Cardiac muscle cell (in vitro differentiated cells and primary cell): ENCODE measurements around the gene SPIRE2. TPM values are rescaled to one million over a fixed set of nuclear protein-coding genes. Genes with fewer than 3 reads are reported as not detected.

ENCODE experiments used
- DNase-seq, 2 donors: peaks; one replicate each; pipeline versions ENCODE4 v3.0.0 to v3.0.0-alpha.2; 2010 to 2017; ENCODE audit warnings: low read depth in 1 of 2, low spot score in 1 of 2
- H3K27ac ChIP-seq: fragments of 200-600 bp; sonication (generic); 2 replicates; pipeline ENCODE4 v1.5.1; 2016
- H3K27me3 ChIP-seq: fragments of 200-600 bp; sonication (generic); 2 replicates; pipeline ENCODE4 v1.6.0; 2016; ENCODE audit warnings: control low read depth
- H3K36me3 ChIP-seq: fragments of 200-600 bp; sonication (generic); 2 replicates; pipeline ENCODE4 v1.5.1; 2016; ENCODE audit warnings: control low read depth
- H3K4me1 ChIP-seq: fragments of 200-600 bp; sonication (generic); 2 replicates; pipeline ENCODE4 v1.8.1; 2017; ENCODE audit warnings: low read depth, mild to moderate bottlenecking, mixed run types
- H3K4me3 ChIP-seq: fragments of 200-600 bp; sonication (generic); 2 replicates; pipeline ENCODE4 v1.5.1; 2016; ENCODE audit warnings: mild to moderate bottlenecking
- H3K9me3 ChIP-seq: fragments of 200-600 bp; sonication (generic); 2 replicates; pipeline ENCODE4 v1.5.1; 2017; ENCODE audit warnings: low read depth, mild to moderate bottlenecking, control low read depth
- polyA plus RNA-seq: library from polyadenylated mRNA; unstranded; fragments of >200 nt; fragmentation: Nextera tagmentation; extraction: Ambion mirVana; gene quantifications from 2 replicates; pipeline ENCODE4 v1.2.1, GENCODE V29; 2016
- total RNA-seq: library from RNA; depleted of rRNA; stranded (reverse); fragments of >200 nt; gene quantifications from 2 replicates; pipeline ENCODE4 v1.2.3, GENCODE V29; 2016
- TF ChIP-seq, protein P1 (sequence below): IDR thresholded peaks from 2 replicates; pipeline ENCODE4 v1.5.1; 2012; ENCODE audit warnings: low read depth, mild to moderate bottlenecking, low read length

SPIRE2 gene
- total and polyA plus RNA-seq, 2 experiments from 2014 or later = 3.8 to 7.8 TPM

DNA sequence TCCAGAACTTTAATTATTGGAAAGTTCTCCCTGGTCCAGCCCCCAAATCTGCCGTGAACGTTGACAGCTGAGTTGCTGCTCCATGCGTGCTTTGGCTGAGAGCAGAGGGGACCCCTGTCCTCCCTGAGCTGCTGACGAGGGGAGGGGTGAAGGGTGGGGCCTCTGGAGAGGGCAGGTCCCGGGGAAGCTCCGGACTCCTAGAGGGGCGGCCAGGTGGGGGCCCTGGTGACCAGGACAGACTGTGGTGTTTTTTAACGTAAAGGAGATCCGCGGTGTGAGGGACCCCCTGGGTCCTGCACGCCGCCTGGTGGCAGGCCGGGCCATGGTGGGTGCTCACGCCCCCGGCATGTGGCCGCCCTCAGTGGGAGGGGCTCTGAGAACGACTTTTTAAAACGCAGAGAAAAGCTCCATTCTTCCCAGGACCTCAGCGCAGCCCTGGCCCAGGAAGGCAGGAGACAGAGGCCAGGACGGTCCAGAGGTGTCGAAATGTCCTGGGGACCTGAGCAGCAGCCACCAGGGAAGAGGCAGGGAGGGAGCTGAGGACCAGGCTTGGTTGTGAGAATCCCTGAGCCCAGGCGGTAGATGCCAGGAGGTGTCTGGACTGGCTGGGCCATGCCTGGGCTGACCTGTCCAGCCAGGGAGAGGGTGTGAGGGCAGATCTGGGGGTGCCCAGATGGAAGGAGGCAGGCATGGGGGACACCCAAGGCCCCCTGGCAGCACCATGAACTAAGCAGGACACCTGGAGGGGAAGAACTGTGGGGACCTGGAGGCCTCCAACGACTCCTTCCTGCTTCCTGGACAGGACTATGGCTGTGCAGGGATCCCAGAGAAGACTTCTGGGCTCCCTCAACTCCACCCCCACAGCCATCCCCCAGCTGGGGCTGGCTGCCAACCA is 90.4 kb downstream of the SPIRE2 start, which contains the start of gene MC1R:
Gene MC1R (plus strand): TSS at position 410 of the 895 bp plus-strand sequence. CDS start 397 bp downstream, at position 807.
- Histone ChIP-seq H3K9me3 (no peaks in the 10 kb centered on the region), H3K27ac (no peak within 1 kb of the TSS), H3K4me1 (no peaks in the 10 kb centered on the region), H3K36me3 (no peaks in the 10 kb centered on the region), H3K4me3 (peak within 1 kb of the TSS; percentile 34), H3K27me3 (peaks cover 16% of the 10 kb centered on the region)
- TF ChIP-seq, protein P1, sequence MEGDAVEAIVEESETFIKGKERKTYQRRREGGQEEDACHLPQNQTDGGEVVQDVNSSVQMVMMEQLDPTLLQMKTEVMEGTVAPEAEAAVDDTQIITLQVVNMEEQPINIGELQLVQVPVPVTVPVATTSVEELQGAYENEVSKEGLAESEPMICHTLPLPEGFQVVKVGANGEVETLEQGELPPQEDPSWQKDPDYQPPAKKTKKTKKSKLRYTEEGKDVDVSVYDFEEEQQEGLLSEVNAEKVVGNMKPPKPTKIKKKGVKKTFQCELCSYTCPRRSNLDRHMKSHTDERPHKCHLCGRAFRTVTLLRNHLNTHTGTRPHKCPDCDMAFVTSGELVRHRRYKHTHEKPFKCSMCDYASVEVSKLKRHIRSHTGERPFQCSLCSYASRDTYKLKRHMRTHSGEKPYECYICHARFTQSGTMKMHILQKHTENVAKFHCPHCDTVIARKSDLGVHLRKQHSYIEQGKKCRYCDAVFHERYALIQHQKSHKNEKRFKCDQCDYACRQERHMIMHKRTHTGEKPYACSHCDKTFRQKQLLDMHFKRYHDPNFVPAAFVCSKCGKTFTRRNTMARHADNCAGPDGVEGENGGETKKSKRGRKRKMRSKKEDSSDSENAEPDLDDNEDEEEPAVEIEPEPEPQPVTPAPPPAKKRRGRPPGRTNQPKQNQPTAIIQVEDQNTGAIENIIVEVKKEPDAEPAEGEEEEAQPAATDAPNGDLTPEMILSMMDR = peak; percentile 65
- DNase-seq = peak; percentile 63 to 67

DNA sequence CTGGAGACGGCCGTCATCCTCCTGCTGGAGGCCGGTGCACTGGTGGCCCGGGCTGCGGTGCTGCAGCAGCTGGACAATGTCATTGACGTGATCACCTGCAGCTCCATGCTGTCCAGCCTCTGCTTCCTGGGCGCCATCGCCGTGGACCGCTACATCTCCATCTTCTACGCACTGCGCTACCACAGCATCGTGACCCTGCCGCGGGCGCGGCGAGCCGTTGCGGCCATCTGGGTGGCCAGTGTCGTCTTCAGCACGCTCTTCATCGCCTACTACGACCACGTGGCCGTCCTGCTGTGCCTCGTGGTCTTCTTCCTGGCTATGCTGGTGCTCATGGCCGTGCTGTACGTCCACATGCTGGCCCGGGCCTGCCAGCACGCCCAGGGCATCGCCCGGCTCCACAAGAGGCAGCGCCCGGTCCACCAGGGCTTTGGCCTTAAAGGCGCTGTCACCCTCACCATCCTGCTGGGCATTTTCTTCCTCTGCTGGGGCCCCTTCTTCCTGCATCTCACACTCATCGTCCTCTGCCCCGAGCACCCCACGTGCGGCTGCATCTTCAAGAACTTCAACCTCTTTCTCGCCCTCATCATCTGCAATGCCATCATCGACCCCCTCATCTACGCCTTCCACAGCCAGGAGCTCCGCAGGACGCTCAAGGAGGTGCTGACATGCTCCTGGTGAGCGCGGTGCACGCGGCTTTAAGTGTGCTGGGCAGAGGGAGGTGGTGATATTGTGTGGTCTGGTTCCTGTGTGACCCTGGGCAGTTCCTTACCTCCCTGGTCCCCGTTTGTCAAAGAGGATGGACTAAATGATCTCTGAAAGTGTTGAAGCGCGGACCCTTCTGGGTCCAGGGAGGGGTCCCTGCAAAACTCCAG is 91.5 kb downstream of the SPIRE2 start:
- H3K36me3 ChIP-seq = no peaks in the 10 kb centered on the region
- H3K4me3 ChIP-seq = no peak overlapping the region
- no peaks in the 10 kb centered on the region for H3K4me1 ChIP-seq
- peaks cover 26% of the 10 kb centered on the region for H3K27me3 ChIP-seq
- H3K27ac ChIP-seq = no peak overlapping the region
- no peaks in the 10 kb centered on the region for H3K9me3 ChIP-seq
- no peak for DNase-seq
- TF ChIP-seq, protein P1 = no peak

DNA sequence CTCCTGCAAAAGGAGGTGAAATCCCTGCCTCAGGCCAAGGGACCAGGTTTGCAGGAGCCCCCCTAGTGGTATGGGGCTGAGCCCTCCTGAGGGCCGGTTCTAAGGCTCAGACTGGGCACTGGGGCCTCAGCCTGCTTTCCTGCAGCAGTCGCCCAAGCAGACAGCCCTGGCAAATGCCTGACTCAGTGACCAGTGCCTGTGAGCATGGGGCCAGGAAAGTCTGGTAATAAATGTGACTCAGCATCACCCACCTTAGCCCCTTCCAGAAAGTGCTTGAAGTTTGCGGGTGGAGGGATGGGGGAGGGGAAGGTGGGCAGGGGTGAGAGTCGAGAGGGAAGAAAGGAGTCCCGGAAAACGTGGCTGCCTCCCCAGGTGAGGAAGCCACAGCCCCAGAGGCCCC is 92.4 kb downstream of the SPIRE2 start:
- H3K4me1 ChIP-seq = no peaks in the 10 kb centered on the region
- no peaks in the 10 kb centered on the region for H3K36me3 ChIP-seq
- no peaks in the 10 kb centered on the region for H3K9me3 ChIP-seq
- H3K4me3 ChIP-seq = no peak overlapping the region
- TF ChIP-seq, protein P1 = no peak
- no peak overlapping the region for H3K27ac ChIP-seq
- DNase-seq = no peak
- peaks cover 36% of the 10 kb centered on the region for H3K27me3 ChIP-seq

Other genes starting within 250 kb of the SPIRE2 start
- 0.78 and 2.2 TPM in 2 replicates for gene DPEP1, start 214.8 kb upstream of the SPIRE2 start, total RNA-seq
- gene DPEP1, start 214.8 kb upstream of the SPIRE2 start, polyA plus RNA-seq = 0.64 and 2.1 TPM in 2 replicates
- 82.2 and 86.2 TPM in 2 replicates for gene CHMP1A, start 170.8 kb upstream of the SPIRE2 start, total RNA-seq
- gene CHMP1A, start 170.8 kb upstream of the SPIRE2 start, polyA plus RNA-seq = 87.5 and 89.6 TPM in 2 replicates
- 8.3 and 12.6 TPM in 2 replicates for gene SPATA33, start 170.6 kb upstream of the SPIRE2 start, total RNA-seq
- 13.2 and 13.5 TPM in 2 replicates for gene SPATA33, start 170.6 kb upstream of the SPIRE2 start, polyA plus RNA-seq
- 58.8 and 76.3 TPM in 2 replicates for gene CDK10, start 141.8 kb upstream of the SPIRE2 start, total RNA-seq
- gene CDK10, start 141.8 kb upstream of the SPIRE2 start, polyA plus RNA-seq = 142 and 159 TPM in 2 replicates
- 15.5 and 25.2 TPM in 2 replicates for gene SPATA2L, start 126.8 kb upstream of the SPIRE2 start, total RNA-seq
- gene SPATA2L, start 126.8 kb upstream of the SPIRE2 start, polyA plus RNA-seq = 12.3 and 17.1 TPM in 2 replicates
- gene VPS9D1, start 107.6 kb upstream of the SPIRE2 start, total RNA-seq = 21.3 and 30.0 TPM in 2 replicates
- 15.4 and 22.3 TPM in 2 replicates for gene VPS9D1, start 107.6 kb upstream of the SPIRE2 start, polyA plus RNA-seq
- gene ZNF276, start 106.9 kb upstream of the SPIRE2 start, total RNA-seq = 30.4 and 43.2 TPM in 2 replicates
- 16.2 and 22.5 TPM in 2 replicates for gene ZNF276, start 106.9 kb upstream of the SPIRE2 start, polyA plus RNA-seq
- 20.7 and 26.2 TPM in 2 replicates for gene FANCA, start 11.8 kb upstream of the SPIRE2 start, total RNA-seq
- 17.6 and 20.1 TPM in 2 replicates for gene FANCA, start 11.8 kb upstream of the SPIRE2 start, polyA plus RNA-seq
- gene TCF25, start 45.1 kb downstream of the SPIRE2 start, total RNA-seq = 206 and 300 TPM in 2 replicates
- gene TCF25, start 45.1 kb downstream of the SPIRE2 start, polyA plus RNA-seq = 229 and 239 TPM in 2 replicates
- gene MC1R, start 90.4 kb downstream of the SPIRE2 start, total RNA-seq = 7.2 and 7.7 TPM in 2 replicates
- gene MC1R, start 90.4 kb downstream of the SPIRE2 start, polyA plus RNA-seq = 3.9 and 9.6 TPM in 2 replicates
- 4.6 and 16.1 TPM in 2 replicates for gene TUBB3, start 94.9 kb downstream of the SPIRE2 start, total RNA-seq
- gene TUBB3, start 94.9 kb downstream of the SPIRE2 start, polyA plus RNA-seq = 5.5 and 7.5 TPM in 2 replicates
- 92.0 and 165 TPM in 2 replicates for gene DEF8, start 120.3 kb downstream of the SPIRE2 start, total RNA-seq
- 56.3 and 67.8 TPM in 2 replicates for gene DEF8, start 120.3 kb downstream of the SPIRE2 start, polyA plus RNA-seq
- gene DBNDD1, start 191.0 kb downstream of the SPIRE2 start, total RNA-seq = 4.3 and 5.9 TPM in 2 replicates
- 5.1 and 7.0 TPM in 2 replicates for gene DBNDD1, start 191.0 kb downstream of the SPIRE2 start, polyA plus RNA-seq
- not detected in 2 replicates for gene PRDM7, start 248.9 kb downstream of the SPIRE2 start, total RNA-seq
- not detected in 2 replicates for gene PRDM7, start 248.9 kb downstream of the SPIRE2 start, polyA plus RNA-seq